Measurements from ENCODE around the gene CLEC16A.
A peak's percentile ranks its signal among the peaks of the same experiment; 100 is the strongest.

CLEC16A gene

DNA sequence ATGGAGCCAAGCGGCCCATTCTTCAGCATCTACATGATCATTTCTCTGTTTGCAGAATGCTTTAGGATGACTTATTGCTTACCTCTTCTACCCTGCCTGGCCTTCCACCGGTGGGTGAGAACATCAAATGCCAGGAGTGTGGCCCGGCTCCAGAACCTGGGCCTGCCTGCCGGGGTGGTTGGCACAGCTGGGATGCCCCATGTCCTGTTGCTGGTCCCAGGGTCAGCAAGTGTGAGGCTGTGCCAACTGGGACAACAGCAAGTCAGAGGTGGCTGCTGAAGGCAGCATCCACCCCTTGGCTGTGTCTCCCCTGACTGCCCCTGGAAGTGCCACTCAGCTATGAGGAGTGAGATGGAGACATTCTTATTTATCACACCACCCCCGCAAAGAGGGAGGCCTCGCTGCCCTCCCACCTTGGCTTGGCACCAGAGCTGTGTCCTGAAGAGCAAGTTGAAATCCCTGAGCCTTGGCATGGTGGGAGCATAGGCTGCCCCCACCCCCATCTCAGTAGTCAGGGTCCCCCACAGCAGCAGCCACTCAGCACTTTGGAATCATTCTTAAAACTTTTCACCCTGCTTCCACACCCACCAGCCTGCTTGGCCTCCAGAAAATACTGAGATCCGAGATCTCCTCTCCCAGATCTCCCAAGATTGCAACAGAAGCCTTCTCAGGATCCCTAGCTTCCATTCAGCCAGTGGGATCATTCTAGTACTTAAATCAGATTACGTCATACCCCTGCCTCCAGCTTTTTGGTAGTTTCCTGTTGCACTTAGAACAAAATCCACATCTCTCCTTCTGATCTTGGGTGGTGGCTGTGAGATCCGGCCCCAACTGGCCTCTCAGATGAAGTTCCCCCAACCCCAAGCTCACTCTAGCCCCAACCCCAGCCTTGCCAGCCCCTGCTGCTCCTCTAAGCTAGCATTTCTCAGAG, 184.1 kb downstream of the CLEC16A start:
- peak; percentile 60 for DNase-seq

DNA sequence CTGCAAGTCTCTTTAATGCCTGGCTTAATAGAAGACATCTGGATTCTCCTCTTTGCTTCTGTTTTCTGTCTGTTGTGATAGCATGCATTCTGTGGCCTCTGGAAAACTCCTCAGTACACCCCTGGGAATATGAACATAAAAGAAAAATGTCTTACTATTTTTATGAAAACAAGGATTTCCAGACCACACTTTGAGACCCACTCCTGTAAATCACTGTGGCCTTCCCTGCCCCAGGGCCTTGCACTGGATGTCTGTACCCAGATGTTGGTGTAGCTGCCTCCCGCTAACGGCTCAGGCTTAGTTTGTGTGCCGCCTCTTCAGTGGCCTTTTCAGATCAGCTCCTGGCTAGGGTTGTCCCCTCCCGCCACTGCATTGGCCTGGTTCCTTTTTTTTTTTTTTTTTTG, 185.0 kb downstream of the CLEC16A start:
- peak; percentile 94 for DNase-seq

DNA sequence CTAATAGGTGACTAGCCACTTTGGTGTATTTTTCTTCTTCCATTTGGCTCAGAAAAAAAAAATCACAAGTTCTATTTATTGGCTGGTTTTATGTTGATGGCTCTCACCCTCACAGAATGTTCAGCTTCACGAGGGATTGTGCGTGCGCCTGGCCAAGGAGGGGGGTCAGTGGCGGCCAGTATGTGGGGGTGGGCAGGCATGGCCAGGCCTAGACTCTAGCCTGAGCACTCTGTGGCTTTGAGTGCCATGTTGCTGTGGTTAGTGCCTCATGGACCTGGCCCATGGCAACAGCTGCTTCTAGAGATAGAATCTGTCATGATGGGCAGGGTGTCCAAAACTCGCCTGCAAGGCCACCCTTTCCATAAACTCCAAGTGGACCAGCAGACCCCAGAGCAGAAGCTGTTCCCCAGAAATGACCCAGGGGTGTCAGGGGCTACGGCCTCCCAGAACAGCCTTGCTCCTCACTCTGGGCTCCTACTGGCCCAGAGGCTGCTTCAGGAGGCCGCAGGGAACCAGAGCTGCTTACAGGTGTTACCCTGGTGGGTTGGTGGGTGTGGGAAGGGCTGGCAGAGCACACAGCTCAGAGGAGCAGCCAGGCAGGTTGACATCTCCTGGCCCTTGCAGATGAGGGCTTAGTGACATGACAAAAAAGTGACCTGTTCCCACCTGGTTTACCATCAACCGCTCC, 186.8 kb downstream of the CLEC16A start:
- no peak for DNase-seq

DNA sequence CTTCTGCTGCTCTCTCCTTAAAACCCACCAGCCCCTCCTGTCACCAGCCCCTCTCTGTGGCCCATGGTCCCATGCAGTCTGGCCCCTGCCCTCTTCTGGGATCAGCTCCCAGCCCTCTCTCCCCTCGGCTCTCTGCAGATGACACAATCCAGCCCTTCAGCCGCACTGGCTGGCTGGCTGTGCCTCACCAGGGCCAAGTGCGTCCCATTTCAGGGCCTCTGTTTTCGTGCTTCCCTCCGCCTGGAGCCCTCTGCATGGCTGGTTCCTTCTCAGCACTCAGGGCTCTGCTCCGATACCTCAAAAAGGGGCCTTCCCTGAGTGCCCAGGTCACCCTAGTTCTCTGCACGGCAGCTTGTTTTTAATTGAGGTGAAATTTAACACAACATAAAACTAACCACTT, 187.3 kb downstream of the CLEC16A start:
- no peak for DNase-seq

GRCh38 chr16:11133344-11133943, 189.1 kb downstream of the CLEC16A start:
- DNase-seq: peak; percentile 94

- no peak for DNase-seq
Measured at GRCh38 chr16:11134722-11135463, 190.5 kb downstream of the CLEC16A start.

DNA sequence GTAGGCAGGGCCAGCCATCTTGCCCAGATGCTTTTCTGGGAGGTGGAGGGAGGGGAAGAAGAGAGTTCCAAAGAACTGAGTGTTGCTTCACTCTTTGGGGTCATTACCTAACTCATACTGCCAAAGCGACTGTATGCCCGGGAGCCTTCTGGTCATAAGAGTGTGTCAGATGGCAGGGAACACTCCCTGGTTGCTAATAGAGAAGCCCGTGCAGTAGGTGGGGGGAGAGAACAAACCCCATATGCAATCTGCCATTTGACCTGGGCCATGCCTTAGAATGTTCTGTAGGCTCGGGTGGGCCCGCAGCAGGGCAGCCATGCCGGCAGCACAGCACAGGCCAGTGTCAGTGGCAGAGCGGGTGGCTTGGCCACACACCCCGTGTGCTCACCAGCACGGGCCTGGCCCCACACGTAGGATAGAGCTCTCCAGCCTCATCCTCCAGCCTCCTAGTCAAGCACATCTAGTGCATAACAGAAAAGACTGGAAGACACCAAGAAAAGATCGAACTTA, 191.2 kb downstream of the CLEC16A start:
- peak; percentile 18 for DNase-seq

GRCh38 chr16:11136600-11136999, 192.2 kb downstream of the CLEC16A start:
- DNase-seq: peak; percentile 85

DNA sequence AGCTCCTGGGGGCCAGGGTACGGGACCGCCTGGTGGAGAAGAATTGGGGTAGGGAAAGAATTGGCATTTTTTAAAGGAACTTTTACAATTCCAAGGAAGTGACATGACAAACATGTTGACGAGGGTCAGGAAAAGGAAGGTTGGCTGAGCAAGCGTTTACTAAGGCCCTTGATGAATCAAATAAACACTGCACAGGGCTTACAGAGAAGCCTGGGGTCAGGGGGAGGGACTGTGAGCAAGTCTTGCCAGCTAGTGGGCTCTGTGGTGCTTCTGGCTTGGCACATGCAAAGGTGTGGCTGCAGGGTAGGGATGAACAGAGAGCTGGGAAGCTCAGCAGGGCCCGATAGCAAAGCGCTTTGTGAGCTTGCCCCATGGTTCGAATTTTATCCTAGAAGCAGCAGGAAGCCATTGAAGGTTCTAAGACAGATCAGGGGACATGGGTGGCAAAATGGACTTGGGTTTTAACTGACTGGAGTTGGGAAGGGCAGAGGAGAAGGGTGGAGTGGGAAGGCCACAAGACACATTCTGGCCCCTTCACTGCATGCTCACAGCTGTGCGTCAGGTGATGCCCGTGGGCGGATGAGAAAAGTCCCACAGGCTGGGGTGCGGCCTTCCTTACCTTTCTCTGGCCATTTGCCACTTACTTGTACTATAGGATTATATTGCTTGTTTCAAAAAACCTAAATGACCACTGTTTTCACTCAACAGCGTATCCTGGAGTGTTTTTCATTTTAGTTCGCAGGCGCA, 193.8 kb downstream of the CLEC16A start:
- no peak for DNase-seq

GRCh38 chr16:11138769-11139325, 194.5 kb downstream of the CLEC16A start:
- peak; percentile 12 for DNase-seq

DNA sequence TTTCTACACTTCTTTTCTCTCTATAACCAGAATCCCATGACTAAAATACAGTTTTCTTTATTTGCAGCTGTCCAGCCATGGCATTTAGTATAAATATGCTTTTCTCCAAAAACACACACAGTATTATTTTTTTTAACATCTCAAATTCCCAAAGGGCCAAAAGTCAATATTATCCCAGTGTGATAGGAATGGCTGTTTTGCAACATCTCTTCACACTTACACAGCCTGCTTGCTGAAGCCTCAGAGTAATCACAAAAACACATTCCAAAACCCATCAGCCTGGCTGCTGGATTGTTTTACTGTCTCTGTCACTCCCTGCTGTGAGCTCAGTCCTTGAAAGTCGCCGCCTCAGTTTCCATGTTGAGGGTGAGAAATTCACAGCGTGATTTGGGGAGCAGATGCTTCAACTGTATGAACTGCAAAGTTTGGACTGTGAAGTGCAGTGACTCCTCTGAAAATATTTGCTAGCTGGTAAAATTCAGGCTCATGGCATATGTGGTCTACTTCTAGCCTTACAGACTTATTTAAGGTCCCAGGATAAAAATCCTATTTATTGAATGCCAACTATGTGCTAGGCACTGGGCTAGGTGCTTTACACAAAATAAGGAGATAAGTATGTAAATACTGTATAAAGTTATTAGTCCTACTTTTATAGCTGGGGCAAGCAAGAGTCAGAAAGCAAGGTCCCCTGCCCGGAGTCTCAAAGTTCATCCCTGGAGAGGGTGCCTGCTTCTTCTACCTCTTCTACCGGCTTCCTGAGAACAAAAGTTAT, 195.1 kb downstream of the CLEC16A start:
- peak; percentile 96 for DNase-seq

DNA sequence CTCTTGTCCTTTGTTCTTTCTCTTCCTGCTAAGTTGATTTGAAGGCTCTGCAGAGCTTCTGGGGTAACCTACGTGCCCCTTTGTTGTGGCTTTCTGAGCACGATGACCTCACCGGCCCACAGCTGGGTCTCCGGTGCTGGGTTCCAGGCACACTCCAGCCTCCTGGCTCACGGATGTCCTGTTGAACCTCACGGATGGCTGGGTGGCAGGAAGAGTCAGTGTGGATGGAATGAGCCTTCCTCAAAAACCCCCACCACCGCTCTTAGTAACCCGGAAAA, 195.7 kb downstream of the CLEC16A start:
- DNase-seq: no peak

GRCh38 chr16:11140466-11140865, 196.1 kb downstream of the CLEC16A start:
- DNase-seq: no peak

DNA sequence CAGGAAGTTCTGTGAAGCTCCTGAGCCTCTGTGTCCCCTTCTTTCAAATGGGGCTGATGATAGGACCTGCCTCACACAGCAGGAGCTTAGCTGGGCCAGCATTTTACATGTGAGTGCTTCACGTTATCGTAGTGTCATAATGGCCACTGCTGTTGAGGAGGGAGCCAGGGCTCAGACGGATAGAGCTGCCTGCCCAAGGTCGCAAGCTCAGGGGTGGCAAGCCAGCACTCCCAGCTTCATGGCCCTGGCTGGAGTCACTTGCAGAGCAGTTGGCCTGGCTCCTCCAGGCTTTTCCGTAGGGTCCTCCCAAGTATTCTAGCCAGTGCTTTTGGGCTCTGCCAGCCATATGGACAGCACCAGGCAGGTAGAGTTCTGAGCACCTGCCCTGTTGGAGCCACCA, 196.5 kb downstream of the CLEC16A start:
- no peak for DNase-seq

GRCh38 chr16:11141409-11142260, 197.3 kb downstream of the CLEC16A start:
- DNase-seq: no peak

- no peak for DNase-seq
Measured at GRCh38 chr16:11142261-11142630, 197.9 kb downstream of the CLEC16A start.

DNA sequence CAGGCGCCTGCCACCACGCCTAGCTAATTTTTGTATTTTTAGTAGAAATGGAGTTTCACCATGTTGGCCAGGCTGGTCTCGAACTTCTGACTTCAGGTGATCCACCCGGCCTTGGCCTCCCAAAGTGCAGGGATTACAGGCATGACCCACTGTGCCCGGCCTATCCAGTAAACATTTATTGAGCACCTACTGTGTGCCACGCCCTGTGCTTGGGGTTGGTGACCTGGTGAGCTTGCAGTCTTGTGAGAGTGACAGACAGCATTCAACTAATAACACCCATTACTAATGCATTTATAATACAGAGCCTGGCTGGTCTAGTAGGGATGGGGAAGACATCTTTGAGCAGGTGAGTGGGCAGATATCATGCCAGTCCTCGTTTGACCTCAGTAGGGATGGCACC, 198.6 kb downstream of the CLEC16A start:
- no peak for DNase-seq

- DNase-seq: no peak
Measured at GRCh38 chr16:11143372-11144035, 199.1 kb downstream of the CLEC16A start.

DNA sequence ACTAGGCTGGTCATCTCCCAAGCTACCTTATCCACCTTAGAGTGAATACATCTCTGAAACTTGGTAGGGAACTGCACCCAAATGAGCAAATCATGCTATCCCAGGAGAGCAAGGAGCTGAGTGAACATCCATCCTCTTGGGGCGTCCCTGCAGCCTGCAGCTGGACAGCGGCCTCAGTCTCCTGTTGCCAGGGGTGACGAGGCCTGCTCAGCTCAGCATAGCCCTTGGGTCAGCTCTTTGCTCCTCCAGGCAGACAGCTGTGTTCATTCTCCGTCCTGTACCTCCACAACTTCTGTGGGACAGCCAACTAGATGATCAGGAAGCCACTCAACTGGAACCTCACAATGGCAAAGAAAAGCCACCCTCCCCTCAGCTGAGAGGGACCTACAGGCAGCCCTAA, 199.8 kb downstream of the CLEC16A start:
- DNase-seq: no peak

Measured in fibroblast of skin of scalp (primary cell).